CD4-positive, CD25-positive, alpha-beta regulatory T cell (primary cell): ENCODE measurements around the gene ANKRD11. TPM values are rescaled to one million over a fixed set of nuclear protein-coding genes. Genes with fewer than 3 reads are reported as not detected.
A peak's percentile ranks its signal among the peaks of the same experiment; 100 is the strongest.
"Not testable (repeated sequence)": the region's sequence is repeated elsewhere in the genome, so short reads cannot be mapped to it uniquely, and the experiment has no call there.

ENCODE experiments used
- ATAC-seq, 2 donors: fragments of 150-1000 bp; cut with Tn5 transposase; one replicate each; pipeline ENCODE4 v1.10.0; 2021; ENCODE audit warnings: low read depth in 2 of 2, moderate number of reproducible peaks in 2 of 2, moderate library complexity in 1 of 2
- DNase-seq, 3 donors: peaks; one replicate each; pipeline versions ENCODE4 v3.0.0 to v3.0.0-alpha.2; 2012 to 2022; ENCODE audit warnings: mixed read lengths in 1 of 3
- H3K27ac ChIP-seq: one replicate; pipeline ENCODE4 v1.7.0; 2013; ENCODE audit warnings: mild to moderate bottlenecking, low read length; ENCODE audit not compliant: insufficient read depth, poor library complexity, severe bottlenecking
- H3K27me3 ChIP-seq: one replicate; pipeline ENCODE4 v1.7.0; 2013; ENCODE audit warnings: low read length; ENCODE audit not compliant: control insufficient read depth, insufficient read depth
- H3K36me3 ChIP-seq: one replicate; pipeline ENCODE4 v1.7.0; 2013; ENCODE audit warnings: mild to moderate bottlenecking, low read length, moderate library complexity; ENCODE audit not compliant: control insufficient read depth, insufficient read depth
- H3K4me1 ChIP-seq: 2 replicates; pipeline ENCODE4 v1.7.0; 2013; ENCODE audit warnings: mild to moderate bottlenecking, low read length; ENCODE audit not compliant: insufficient read depth, control insufficient read depth, poor library complexity, severe bottlenecking
- H3K4me3 ChIP-seq: one replicate; pipeline ENCODE4 v1.7.0; 2013; ENCODE audit warnings: low read depth, mild to moderate bottlenecking, low read length, moderate library complexity
- H3K9me3 ChIP-seq, 2 experiments: 1 replicate in 1 of 2; 2 replicates in 1 of 2; pipeline ENCODE4 v1.7.0; 2013; ENCODE audit warnings: low read length in 2 of 2, mild to moderate bottlenecking in 1 of 2, moderate library complexity in 1 of 2; ENCODE audit not compliant: control insufficient read depth in 2 of 2
- H3K27ac Mint-ChIP-seq, 3 donors: one replicate each; pipeline ENCODE4 v1.8.0; 2020 to 2022; ENCODE audit warnings: mild to moderate bottlenecking in 3 of 3, mixed read lengths in 3 of 3, moderate library complexity in 2 of 3
- H3K27me3 Mint-ChIP-seq: one replicate; pipeline ENCODE4 v1.8.0; 2022; ENCODE audit warnings: mild to moderate bottlenecking, mixed read lengths
- H3K36me3 Mint-ChIP-seq: one replicate; pipeline ENCODE4 v1.8.0; 2020; ENCODE audit warnings: mixed read lengths
- H3K4me1 Mint-ChIP-seq, 4 donors: one replicate each; pipeline ENCODE4 v1.8.0; 2020 to 2022; ENCODE audit warnings: mixed read lengths in 4 of 4, mild to moderate bottlenecking in 1 of 4
- H3K4me3 Mint-ChIP-seq, 4 donors: one replicate each; pipeline ENCODE4 v1.8.0; 2020 to 2022; ENCODE audit warnings: mild to moderate bottlenecking in 4 of 4, mixed read lengths in 4 of 4, moderate library complexity in 3 of 4
- H3K9me3 Mint-ChIP-seq, 7 donors: one replicate each; pipeline ENCODE4 v1.8.0; 2020 to 2022; ENCODE audit warnings: mixed read lengths in 7 of 7, mild to moderate bottlenecking in 3 of 7, moderate library complexity in 2 of 7
- polyA plus RNA-seq, 4 donors: library from polyadenylated mRNA; unstranded; fragments of 300-500 nt; fragmentation: Illumina TruSeq; gene quantifications; one replicate each; pipeline ENCODE4 v1.2.3, GENCODE V29; 2021
- total RNA-seq: library from RNA; stranded (reverse); gene quantifications from one replicate; pipeline ENCODE4 v1.2.3, GENCODE V29; 2022

Gene ANKRD11
- total and polyA plus RNA-seq, 5 donors from 2014 or later = 8.7 to 323 (median 18.6) TPM

GRCh38 chr16:89363621-89364393, 126.6 kb downstream of the ANKRD11 start:
- H3K27me3 Mint-ChIP-seq = no peaks in the 10 kb centered on the region
- peak in 2 of 3 donors; percentile 44 to 57 for DNase-seq
- H3K4me1 Mint-ChIP-seq = peaks cover 34 to 99% (median 76%) of the 10 kb centered on the region in 4 donors
- peaks cover 14% of the 10 kb centered on the region for H3K36me3 Mint-ChIP-seq
- no peaks in the 10 kb centered on the region for H3K9me3 Mint-ChIP-seq
- peaks cover under 1% of the 10 kb centered on the region for H3K36me3 ChIP-seq
- peak overlapping the region; percentile 64 to 84 (median 75) for H3K4me3 Mint-ChIP-seq
- no peaks in the 10 kb centered on the region for H3K9me3 ChIP-seq
- no peaks in the 10 kb centered on the region for H3K27me3 ChIP-seq
- no peak for ATAC-seq
- H3K4me3 ChIP-seq = peak overlapping the region; percentile 41
- peak overlapping the region; percentile 65 to 87 (median 72) for H3K27ac Mint-ChIP-seq
- H3K4me1 ChIP-seq = peaks cover 76% of the 10 kb centered on the region
- H3K27ac ChIP-seq = peak overlapping the region; percentile 85

- H3K27ac Mint-ChIP-seq = peak overlapping the region in 2 of 3 donors; percentile 91 to 94
- Histone ChIP-seq H3K27ac (peak overlapping the region; percentile 85), H3K4me1 (peaks cover 81% of the 10 kb centered on the region), H3K4me3 (peak overlapping the region; percentile 62)
- H3K4me1 Mint-ChIP-seq = peaks cover 43 to 100% (median 79%) of the 10 kb centered on the region in 4 donors
- not testable (repeated sequence) for H3K9me3 Mint-ChIP-seq, DNase-seq, H3K36me3 ChIP-seq, H3K27me3 ChIP-seq, ATAC-seq, H3K27me3 Mint-ChIP-seq, H3K9me3 ChIP-seq
- H3K36me3 Mint-ChIP-seq = peaks cover 11% of the 10 kb centered on the region
- H3K4me3 Mint-ChIP-seq = peak overlapping the region; percentile 79 to 93 (median 86)
Measured at GRCh38 chr16:89362540-89363223, 127.7 kb downstream of the ANKRD11 start.

GRCh38 chr16:89361751-89362539, 128.4 kb downstream of the ANKRD11 start:
- peak overlapping the region; percentile 91 to 98 (median 94) for H3K27ac Mint-ChIP-seq

GRCh38 chr16:89360760-89361435, 129.5 kb downstream of the ANKRD11 start:
- H3K36me3 Mint-ChIP-seq = peaks cover 7% of the 10 kb centered on the region

More at GRCh38 chr16:89361751-89362539, 128.4 kb downstream of the ANKRD11 start:
- Histone ChIP-seq H3K9me3 (no peaks in the 10 kb centered on the region), H3K36me3 (no peaks in the 10 kb centered on the region), H3K27me3 (no peaks in the 10 kb centered on the region), H3K27ac (peak overlapping the region; percentile 85), H3K4me3 (peak overlapping the region; percentile 62), H3K4me1 (peaks cover 81% of the 10 kb centered on the region)
- Mint-ChIP-seq H3K36me3 (peaks cover 9% of the 10 kb centered on the region), H3K4me1 (peaks cover 43 to 100% (median 82%) of the 10 kb centered on the region in 4 donors), H3K27me3 (no peaks in the 10 kb centered on the region), H3K4me3 (peak overlapping the region; percentile 79 to 93 (median 86)), H3K9me3 (no peaks in the 10 kb centered on the region)
- ATAC-seq = no peak
- DNase-seq = no peak

GRCh38 chr16:89359264-89360147, 130.9 kb downstream of the ANKRD11 start:
- Histone ChIP-seq H3K9me3 (no peaks in the 10 kb centered on the region), H3K4me1 (peaks cover 96% of the 10 kb centered on the region), H3K27me3 (no peaks in the 10 kb centered on the region), H3K4me3 (peak overlapping the region; percentile 77), H3K27ac (peak overlapping the region; percentile 85), H3K36me3 (no peaks in the 10 kb centered on the region)
- peak overlapping the region; percentile 91 to 96 (median 92) for H3K27ac Mint-ChIP-seq
- DNase-seq (no peak), ATAC-seq (no peak)
- no peaks in the 10 kb centered on the region for H3K27me3 Mint-ChIP-seq
- H3K4me1 Mint-ChIP-seq = peaks cover 34 to 97% (median 80%) of the 10 kb centered on the region in 4 donors
- H3K9me3 Mint-ChIP-seq = no peaks in the 10 kb centered on the region
- H3K4me3 Mint-ChIP-seq = peak overlapping the region; percentile 82 to 94 (median 88)
- H3K36me3 Mint-ChIP-seq = peaks cover 4% of the 10 kb centered on the region

More at GRCh38 chr16:89360760-89361435, 129.5 kb downstream of the ANKRD11 start:
- H3K4me1 ChIP-seq = peaks cover 91% of the 10 kb centered on the region
- peak; percentile 89 to 91 for ATAC-seq
- H3K27me3 Mint-ChIP-seq = no peaks in the 10 kb centered on the region
- peak overlapping the region; percentile 91 to 98 (median 94) for H3K27ac Mint-ChIP-seq
- peaks cover 38 to 97% (median 85%) of the 10 kb centered on the region in 4 donors for H3K4me1 Mint-ChIP-seq
- H3K4me3 Mint-ChIP-seq = peak overlapping the region; percentile 79 to 92 (median 86)
- peak overlapping the region; percentile 85 for H3K27ac ChIP-seq
- no peaks in the 10 kb centered on the region for H3K9me3 Mint-ChIP-seq
- peak overlapping the region; percentile 77 for H3K4me3 ChIP-seq
- no peaks in the 10 kb centered on the region for H3K9me3 ChIP-seq
- DNase-seq = peak; percentile 59 to 94 (median 84)
- no peaks in the 10 kb centered on the region for H3K27me3 ChIP-seq
- H3K36me3 ChIP-seq = no peaks in the 10 kb centered on the region

GRCh38 chr16:89358030-89359005, 132.0 kb downstream of the ANKRD11 start:
- Histone ChIP-seq H3K36me3 (no peaks in the 10 kb centered on the region), H3K9me3 (no peaks in the 10 kb centered on the region), H3K27ac (peak overlapping the region; percentile 85), H3K4me3 (peak overlapping the region; percentile 77), H3K4me1 (peaks cover 95% of the 10 kb centered on the region), H3K27me3 (no peaks in the 10 kb centered on the region)
- ATAC-seq (peak; percentile 59 to 60), DNase-seq (peak; percentile 35 to 89 (median 71))
- H3K4me1 Mint-ChIP-seq = peaks cover 28 to 97% (median 78%) of the 10 kb centered on the region in 4 donors
- peaks cover 4% of the 10 kb centered on the region for H3K36me3 Mint-ChIP-seq
- H3K9me3 Mint-ChIP-seq = no peaks in the 10 kb centered on the region
- H3K4me3 Mint-ChIP-seq = peak overlapping the region; percentile 81 to 94 (median 86)
- H3K27me3 Mint-ChIP-seq = no peaks in the 10 kb centered on the region
- peak overlapping the region; percentile 91 to 96 (median 92) for H3K27ac Mint-ChIP-seq
